ENCODE data around the gene MAD2L1BP. TPM values are rescaled to one million over a fixed set of nuclear protein-coding genes. Genes with fewer than 3 reads are reported as not detected.

Gene MAD2L1BP
- total and polyA plus RNA-seq, 2 of the 13 experiments (the other 11 are each of a cell fraction or from before 2014, with no cell fraction given) = 54.2 to 55.5 TPM

DNA sequence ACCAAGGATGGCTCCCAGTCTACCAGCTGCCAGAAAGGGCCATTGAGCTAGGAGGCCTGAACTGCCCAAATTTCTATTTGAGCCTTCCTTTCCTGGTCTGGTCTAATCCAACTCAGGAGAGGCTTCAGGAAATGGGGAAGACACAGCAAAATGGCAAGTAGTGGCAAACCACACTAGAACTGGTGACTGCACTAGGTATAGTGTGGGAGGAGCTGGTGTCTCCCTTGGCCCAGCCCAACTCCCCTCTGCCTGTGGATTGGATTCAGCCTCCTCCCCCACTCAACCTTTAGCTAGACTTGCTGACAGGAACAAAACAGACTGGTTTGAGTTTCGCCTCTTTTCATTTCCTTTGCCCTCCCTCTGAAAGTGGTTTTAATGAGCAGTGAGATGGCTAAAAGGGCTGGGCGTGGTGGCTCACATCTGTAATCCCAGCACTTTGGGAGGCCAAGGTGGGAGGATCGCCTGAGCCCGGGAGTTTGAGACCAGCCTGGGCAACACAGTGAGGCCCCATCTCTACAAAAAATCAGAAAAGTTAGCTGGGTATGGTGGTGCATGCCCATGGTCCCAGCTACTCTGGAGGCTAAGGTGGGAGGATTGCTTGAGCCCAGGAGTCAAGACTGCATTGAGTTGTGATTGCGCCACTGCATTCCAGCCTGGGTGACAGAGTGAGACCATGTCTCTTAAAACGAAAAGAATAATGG is 34.4 kb downstream of the MAD2L1BP start (continued):
- TF ChIP-seq, protein P1, sequence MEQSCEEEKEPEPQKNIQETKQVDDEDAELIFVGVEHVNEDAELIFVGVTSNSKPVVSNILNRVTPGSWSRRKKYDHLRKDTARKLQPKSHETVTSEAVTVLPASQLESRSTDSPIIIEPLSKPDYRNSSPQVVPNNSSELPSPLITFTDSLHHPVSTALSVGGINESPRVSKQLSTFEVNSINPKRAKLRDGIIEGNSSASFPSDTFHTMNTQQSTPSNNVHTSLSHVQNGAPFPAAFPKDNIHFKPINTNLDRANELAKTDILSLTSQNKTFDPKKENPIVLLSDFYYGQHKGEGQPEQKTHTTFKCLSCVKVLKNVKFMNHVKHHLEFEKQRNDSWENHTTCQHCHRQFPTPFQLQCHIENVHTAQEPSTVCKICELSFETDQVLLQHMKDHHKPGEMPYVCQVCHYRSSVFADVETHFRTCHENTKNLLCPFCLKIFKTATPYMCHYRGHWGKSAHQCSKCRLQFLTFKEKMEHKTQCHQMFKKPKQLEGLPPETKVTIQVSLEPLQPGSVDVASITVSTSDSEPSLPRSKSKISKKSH (CRISPR knock-in tag; IDR thresholded peaks at IDR 0.05; ENCODE audit: borderline replicate concordance) = no peak
- TF ChIP-seq ZNF7 (CRISPR knock-in tag; IDR thresholded peaks at IDR 0.05) = no peak
- TF ChIP-seq MTERF4 (CRISPR knock-in tag; IDR thresholded peaks at IDR 0.05) = no peak
- TF ChIP-seq U2AF1 (optimal IDR thresholded peaks at IDR 0.05; ENCODE audit: low read depth, low read length) = no peak
- TF ChIP-seq, protein P2, sequence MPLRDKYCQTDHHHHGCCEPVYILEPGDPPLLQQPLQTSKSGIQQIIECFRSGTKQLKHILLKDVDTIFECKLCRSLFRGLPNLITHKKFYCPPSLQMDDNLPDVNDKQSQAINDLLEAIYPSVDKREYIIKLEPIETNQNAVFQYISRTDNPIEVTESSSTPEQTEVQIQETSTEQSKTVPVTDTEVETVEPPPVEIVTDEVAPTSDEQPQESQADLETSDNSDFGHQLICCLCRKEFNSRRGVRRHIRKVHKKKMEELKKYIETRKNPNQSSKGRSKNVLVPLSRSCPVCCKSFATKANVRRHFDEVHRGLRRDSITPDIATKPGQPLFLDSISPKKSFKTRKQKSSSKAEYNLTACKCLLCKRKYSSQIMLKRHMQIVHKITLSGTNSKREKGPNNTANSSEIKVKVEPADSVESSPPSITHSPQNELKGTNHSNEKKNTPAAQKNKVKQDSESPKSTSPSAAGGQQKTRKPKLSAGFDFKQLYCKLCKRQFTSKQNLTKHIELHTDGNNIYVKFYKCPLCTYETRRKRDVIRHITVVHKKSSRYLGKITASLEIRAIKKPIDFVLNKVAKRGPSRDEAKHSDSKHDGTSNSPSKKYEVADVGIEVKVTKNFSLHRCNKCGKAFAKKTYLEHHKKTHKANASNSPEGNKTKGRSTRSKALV (CRISPR knock-in tag; IDR thresholded peaks at IDR 0.05) = no peak
- no peak for TF ChIP-seq JDP2 (CRISPR knock-in tag; IDR thresholded peaks at IDR 0.05; ENCODE audit: borderline replicate concordance)
- TF ChIP-seq CENPX (CRISPR knock-in tag; IDR thresholded peaks at IDR 0.05) = no peak
- no peak for TF ChIP-seq ZNF782 (CRISPR knock-in tag; IDR thresholded peaks at IDR 0.05; ENCODE audit: borderline replicate concordance)
- no peak for TF ChIP-seq CBX5 (CRISPR knock-in tag; IDR thresholded peaks at IDR 0.05; ENCODE audit: borderline replicate concordance)
- TF ChIP-seq EED (CRISPR knock-in tag; IDR thresholded peaks at IDR 0.05) = 0 out of 2 replicates have a peak, but pooled peaks have one; percentile 27
- no peak for TF ChIP-seq SYNCRIP (IDR thresholded peaks at IDR 0.05; ENCODE audit: insufficient read depth, low read depth, low read length)
- TF ChIP-seq CEBPG (CRISPR knock-in tag; IDR thresholded peaks at IDR 0.05) = peak; percentile 70
- TF ChIP-seq, protein P3, sequence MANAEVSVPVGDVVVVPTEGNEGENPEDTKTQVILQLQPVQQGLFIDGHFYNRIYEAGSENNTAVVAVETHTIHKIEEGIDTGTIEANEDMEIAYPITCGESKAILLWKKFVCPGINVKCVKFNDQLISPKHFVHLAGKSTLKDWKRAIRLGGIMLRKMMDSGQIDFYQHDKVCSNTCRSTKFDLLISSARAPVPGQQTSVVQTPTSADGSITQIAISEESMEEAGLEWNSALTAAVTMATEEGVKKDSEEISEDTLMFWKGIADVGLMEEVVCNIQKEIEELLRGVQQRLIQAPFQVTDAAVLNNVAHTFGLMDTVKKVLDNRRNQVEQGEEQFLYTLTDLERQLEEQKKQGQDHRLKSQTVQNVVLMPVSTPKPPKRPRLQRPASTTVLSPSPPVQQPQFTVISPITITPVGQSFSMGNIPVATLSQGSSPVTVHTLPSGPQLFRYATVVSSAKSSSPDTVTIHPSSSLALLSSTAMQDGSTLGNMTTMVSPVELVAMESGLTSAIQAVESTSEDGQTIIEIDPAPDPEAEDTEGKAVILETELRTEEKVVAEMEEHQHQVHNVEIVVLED (CRISPR knock-in tag; IDR thresholded peaks at IDR 0.05; ENCODE audit: borderline replicate concordance) = no peak
- no peak for TF ChIP-seq MBNL3 (CRISPR knock-in tag; conservative IDR thresholded peaks at IDR 0.05)
- no peak for TF ChIP-seq ZNF331 (CRISPR knock-in tag; IDR thresholded peaks at IDR 0.05)
- TF ChIP-seq MBD4 (IDR thresholded peaks at IDR 0.05; ENCODE audit: borderline replicate concordance, low read length) = no peak
- TF ChIP-seq SALL2 (CRISPR knock-in tag; IDR thresholded peaks at IDR 0.05) = no peak
- no peak for TF ChIP-seq MED8 (CRISPR knock-in tag; IDR thresholded peaks at IDR 0.05; ENCODE audit: insufficient replicate concordance)
- no peak for TF ChIP-seq ZNF326 (CRISPR knock-in tag; IDR thresholded peaks at IDR 0.05; ENCODE audit: borderline replicate concordance)
- no peak for TF ChIP-seq PHF20 (CRISPR knock-in tag; IDR thresholded peaks at IDR 0.05)
- no peak for TF ChIP-seq RARG (CRISPR knock-in tag; IDR thresholded peaks at IDR 0.05; ENCODE audit: low read depth)
- 0 out of 2 replicates have a peak, but pooled peaks have one; percentile 32 for TF ChIP-seq ZMAT3 (CRISPR knock-in tag; conservative IDR thresholded peaks at IDR 0.05)
